ENCODE data around the gene ZNF143. TPM values are rescaled to one million over a fixed set of nuclear protein-coding genes. Genes with fewer than 3 reads are reported as not detected.

Gene ZNF143
- total and polyA plus RNA-seq, 10 of the 15 experiments (the other 5 are each of a cell fraction or from before 2014, with no cell fraction given): 13.6 to 48.7 (median 19.4) TPM

DNA sequence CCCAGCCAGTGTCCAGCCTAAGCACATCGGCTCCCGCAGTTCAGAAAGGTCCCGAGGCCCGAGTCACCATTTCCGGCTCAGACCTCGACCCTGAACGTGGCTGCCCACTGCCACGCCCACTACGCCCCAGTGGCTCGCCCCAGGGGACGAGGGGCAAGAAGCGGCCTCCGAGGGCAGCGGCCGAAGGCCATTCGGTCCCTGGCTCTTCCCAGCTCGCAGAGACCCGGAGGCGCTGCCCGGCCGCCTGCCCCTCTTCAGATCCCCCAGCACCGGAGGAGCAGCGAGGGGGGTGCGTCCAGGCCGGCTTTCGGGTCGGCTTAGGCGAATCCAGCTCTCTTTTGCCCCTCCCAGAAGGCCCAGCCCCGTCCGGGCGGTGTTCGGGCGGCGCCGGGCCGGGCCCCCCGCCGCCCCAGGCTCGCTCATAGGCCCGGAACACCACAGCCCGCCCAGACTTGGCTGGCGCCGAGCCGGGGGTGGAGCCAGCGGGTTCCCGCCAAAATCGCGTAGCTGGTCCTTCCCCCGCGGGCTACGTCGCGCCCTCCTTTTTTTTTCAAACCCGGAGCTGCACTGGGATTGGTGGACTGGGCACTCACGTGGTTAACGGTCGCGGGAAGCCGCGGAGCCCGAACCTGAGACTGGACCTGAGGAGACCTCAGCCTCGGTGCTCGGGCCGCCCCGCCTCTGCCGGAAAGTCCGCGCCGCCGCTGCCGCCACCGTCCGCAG is 112.4 kb downstream of the ZNF143 start, which contains the start of gene WEE1 (continued):
- TF ChIP-seq POLR2AphosphoS2 (IDR thresholded peaks at IDR 0.05; ENCODE audit: low read depth, low read length) (no peak), SIN3A (IDR thresholded peaks at IDR 0.05; ENCODE audit: low read depth, low read length) (peak; percentile 78), ZNF207 (IDR thresholded peaks at IDR 0.05; ENCODE audit: borderline replicate concordance) (0 out of 2 replicates have a peak, but pooled peaks have one; percentile 24), HCFC1 (IDR thresholded peaks at IDR 0.05; ENCODE audit: low read length) (no peak; the same call in 1 of the 2 replicates), MEF2B (IDR thresholded peaks at IDR 0.05; ENCODE audit: partially characterized antibody, poor library complexity, severe bottlenecking) (peak; percentile 86), MEF2A (IDR thresholded peaks at IDR 0.05; ENCODE audit: insufficient read depth, low read depth, low read length) (0 out of 2 replicates have a peak, but pooled peaks have one; percentile 7), IRF3 (IDR thresholded peaks at IDR 0.05) (0 out of 2 replicates have a peak, but pooled peaks have one; percentile 31), E4F1 (IDR thresholded peaks at IDR 0.05; ENCODE audit: borderline replicate concordance, partially characterized antibody) (peak; percentile 10), ZNF384 (IDR thresholded peaks at IDR 0.05; ENCODE audit: borderline replicate concordance, low read depth, low read length) (peak; percentile 93), LARP7 (IDR thresholded peaks at IDR 0.05) (0 out of 2 replicates have a peak, but pooled peaks have one; percentile 15), SMAD5 (IDR thresholded peaks at IDR 0.05; ENCODE audit: low read depth) (0 out of 2 replicates have a peak, but pooled peaks have one; percentile 58), MYB (IDR thresholded peaks at IDR 0.05; ENCODE audit: borderline replicate concordance, low read depth, low read length) (no peak), SIX5 (IDR thresholded peaks at IDR 0.05; ENCODE audit: low read depth, low read length, severe bottlenecking) (peak; percentile 1), NBN (IDR thresholded peaks at IDR 0.05) (peak; percentile 68; the same call in 1 of the 2 replicates), YY1 (IDR thresholded peaks at IDR 0.05; ENCODE audit: low read depth, low read length) (0 out of 2 replicates have a peak, but pooled peaks have one; percentile 8), ASH2L (IDR thresholded peaks at IDR 0.05; ENCODE audit: borderline replicate concordance, low read depth) (no peak), POU2F2 (IDR thresholded peaks at IDR 0.05; ENCODE audit: borderline replicate concordance, low read depth, low read length) (0 out of 3 replicates have a peak, but pooled peaks have one; percentile 7), KLF5 (IDR thresholded peaks at IDR 0.05; ENCODE audit: partially characterized antibody) (peak; percentile 64), E2F4 (IDR thresholded peaks at IDR 0.05; ENCODE audit: low read depth, low read length) (peak; percentile 91)
- TF ChIP-seq, protein P1, sequence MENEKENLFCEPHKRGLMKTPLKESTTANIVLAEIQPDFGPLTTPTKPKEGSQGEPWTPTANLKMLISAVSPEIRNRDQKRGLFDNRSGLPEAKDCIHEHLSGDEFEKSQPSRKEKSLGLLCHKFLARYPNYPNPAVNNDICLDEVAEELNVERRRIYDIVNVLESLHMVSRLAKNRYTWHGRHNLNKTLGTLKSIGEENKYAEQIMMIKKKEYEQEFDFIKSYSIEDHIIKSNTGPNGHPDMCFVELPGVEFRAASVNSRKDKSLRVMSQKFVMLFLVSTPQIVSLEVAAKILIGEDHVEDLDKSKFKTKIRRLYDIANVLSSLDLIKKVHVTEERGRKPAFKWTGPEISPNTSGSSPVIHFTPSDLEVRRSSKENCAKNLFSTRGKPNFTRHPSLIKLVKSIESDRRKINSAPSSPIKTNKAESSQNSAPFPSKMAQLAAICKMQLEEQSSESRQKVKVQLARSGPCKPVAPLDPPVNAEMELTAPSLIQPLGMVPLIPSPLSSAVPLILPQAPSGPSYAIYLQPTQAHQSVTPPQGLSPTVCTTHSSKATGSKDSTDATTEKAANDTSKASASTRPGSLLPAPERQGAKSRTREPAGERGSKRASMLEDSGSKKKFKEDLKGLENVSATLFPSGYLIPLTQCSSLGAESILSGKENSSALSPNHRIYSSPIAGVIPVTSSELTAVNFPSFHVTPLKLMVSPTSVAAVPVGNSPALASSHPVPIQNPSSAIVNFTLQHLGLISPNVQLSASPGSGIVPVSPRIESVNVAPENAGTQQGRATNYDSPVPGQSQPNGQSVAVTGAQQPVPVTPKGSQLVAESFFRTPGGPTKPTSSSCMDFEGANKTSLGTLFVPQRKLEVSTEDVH (IDR thresholded peaks at IDR 0.05; ENCODE audit: low read depth, partially characterized antibody): peak; percentile 99
- TF ChIP-seq, protein P2, sequence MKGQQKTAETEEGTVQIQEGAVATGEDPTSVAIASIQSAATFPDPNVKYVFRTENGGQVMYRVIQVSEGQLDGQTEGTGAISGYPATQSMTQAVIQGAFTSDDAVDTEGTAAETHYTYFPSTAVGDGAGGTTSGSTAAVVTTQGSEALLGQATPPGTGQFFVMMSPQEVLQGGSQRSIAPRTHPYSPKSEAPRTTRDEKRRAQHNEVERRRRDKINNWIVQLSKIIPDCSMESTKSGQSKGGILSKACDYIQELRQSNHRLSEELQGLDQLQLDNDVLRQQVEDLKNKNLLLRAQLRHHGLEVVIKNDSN (IDR thresholded peaks at IDR 0.05; ENCODE audit: borderline replicate concordance, extremely low read length, insufficient read depth, low read depth, low read length): peak; percentile 83
